Stimulated activated CD4-positive, alpha-beta T cell treated with anti-CD3 and anti-CD28 coated beads, Interleukin-4, amount 100 ng/mL, for 24 hours (primary cell): ENCODE data around the gene SDCCAG8.
"Not testable (repeated sequence)": the region's sequence is repeated elsewhere in the genome, so short reads cannot be mapped to it uniquely, and the experiment has no call there.

Experiments
- DNase-seq: peaks from one replicate; pipeline ENCODE4 v3.0.0-alpha.2; 2020

Gene SDCCAG8

GRCh38 chr1:243255791-243256512, at the start of gene SDCCAG8:
Gene SDCCAG8 (plus strand): TSS chr1:243256041. CDS start chr1:243256174, 133 bp downstream.
- DNase-seq, result peak; percentile 96

- DNase-seq, result not testable (repeated sequence)
Observed at GRCh38 chr1:243211984-243212383, 43.9 kb upstream of the SDCCAG8 start.

- no peak for DNase-seq
Observed at GRCh38 chr1:243213045-243213787, 42.6 kb upstream of the SDCCAG8 start.

- DNase-seq, result not testable (repeated sequence)
Observed at GRCh38 chr1:243215276-243215875, 40.5 kb upstream of the SDCCAG8 start.

- no peak for DNase-seq
Observed at GRCh38 chr1:243216741-243217140, 39.1 kb upstream of the SDCCAG8 start.

GRCh38 chr1:243217349-243217748, 38.5 kb upstream of the SDCCAG8 start:
- DNase-seq, result no peak

- no peak for DNase-seq
Observed at GRCh38 chr1:243218059-243218458, 37.8 kb upstream of the SDCCAG8 start.

GRCh38 chr1:243227622-243228021, 28.2 kb upstream of the SDCCAG8 start:
- no peak for DNase-seq

- no peak for DNase-seq
Observed at GRCh38 chr1:243229526-243229925, 26.3 kb upstream of the SDCCAG8 start.

GRCh38 chr1:243230914-243231313, 24.9 kb upstream of the SDCCAG8 start:
- no peak for DNase-seq

- DNase-seq, result no peak
Observed at GRCh38 chr1:243233908-243234307, 21.9 kb upstream of the SDCCAG8 start.

GRCh38 chr1:243234978-243235647, 20.7 kb upstream of the SDCCAG8 start:
- DNase-seq, result no peak

- DNase-seq, result no peak
Observed at GRCh38 chr1:243236604-243237252, 19.1 kb upstream of the SDCCAG8 start.

GRCh38 chr1:243244432-243244841, 11.4 kb upstream of the SDCCAG8 start:
- no peak for DNase-seq

GRCh38 chr1:243246916-243247315, 8.9 kb upstream of the SDCCAG8 start:
- no peak for DNase-seq

- DNase-seq, result no peak
Observed at GRCh38 chr1:243247901-243248300, 7.9 kb upstream of the SDCCAG8 start.

GRCh38 chr1:243249214-243249613, 6.6 kb upstream of the SDCCAG8 start:
- DNase-seq, result no peak

- DNase-seq, result no peak
Observed at GRCh38 chr1:243250102-243250501, 5.7 kb upstream of the SDCCAG8 start.

GRCh38 chr1:243251539-243251938, 4.3 kb upstream of the SDCCAG8 start:
- DNase-seq, result no peak

- no peak for DNase-seq
Observed at GRCh38 chr1:243253211-243253925, 2.5 kb upstream of the SDCCAG8 start.

GRCh38 chr1:243253926-243254232, 2.0 kb upstream of the SDCCAG8 start:
- peak; percentile 6 for DNase-seq

- peak; percentile 71 for DNase-seq
Observed at GRCh38 chr1:243254233-243254926, 1.5 kb upstream of the SDCCAG8 start.
